Measurements from ENCODE around the gene KLRG1. TPM values are rescaled to one million over a fixed set of nuclear protein-coding genes. Genes with fewer than 3 reads are reported as not detected.

Gene KLRG1
- total and polyA plus RNA-seq, 2 experiments from 2014 or later = 1.1 TPM; not detected in 1

GRCh38 chr12:8987685-8988084 is 1.7 kb upstream of the KLRG1 start:
- no peaks in the 10 kb centered on the region for H3K27me3 ChIP-seq (replicated peaks; ENCODE audit: insufficient read depth)
- H3K4me1 ChIP-seq (ENCODE audit: insufficient read depth) = no peaks in the 10 kb centered on the region
- H3K9me2 ChIP-seq (ENCODE audit: insufficient read depth) = no peaks in the 10 kb centered on the region
- no peak overlapping the region for H3K4me3 ChIP-seq
- in situ Hi-C loops (cut with MboI) = no loop called here
- H2AFZ ChIP-seq = no peak overlapping the region
- WGBS, 2 experiments (ENCODE audit: low coverage in 1 of 2, low lambda C conversion rate in 2 of 2, missing lambda C conversion rate in 2 of 2) = 13 to 19% methylated on average over 1 of the region's 1 CpG
- H3K27ac ChIP-seq = no peak overlapping the region
- no peak overlapping the region for H3K4me2 ChIP-seq (ENCODE audit: unreplicated experiment)
- DNase-seq = no peak
- H3K9me3 ChIP-seq (ENCODE audit: low read depth) = no peaks in the 10 kb centered on the region
- no peaks in the 10 kb centered on the region for H3K79me2 ChIP-seq (ENCODE audit: insufficient read depth)
- TF ChIP-seq EZH2phosphoT487 (IDR thresholded peaks at IDR 0.05; ENCODE audit: insufficient read depth, low read depth) = no peak
- TF ChIP-seq EZH2 (IDR thresholded peaks at IDR 0.05; ENCODE audit: insufficient read depth, poor library complexity, severe bottlenecking) = no peak
- no peaks in the 10 kb centered on the region for H3F3A ChIP-seq (ENCODE audit: insufficient read depth)
- no peaks in the 10 kb centered on the region for H4K20me1 ChIP-seq (ENCODE audit: insufficient read depth)
- no peak overlapping the region for H3K9ac ChIP-seq
- no peaks in the 10 kb centered on the region for H3K36me3 ChIP-seq (ENCODE audit: low read depth)

- Histone ChIP-seq H2AFZ (no peak overlapping the region), H3K27me3 (replicated peaks; ENCODE audit: insufficient read depth) (no peaks in the 10 kb centered on the region), H4K20me1 (ENCODE audit: insufficient read depth) (no peaks in the 10 kb centered on the region), H3K27ac (no peak overlapping the region), H3K36me3 (ENCODE audit: low read depth) (no peaks in the 10 kb centered on the region), H3K9me2 (ENCODE audit: insufficient read depth) (no peaks in the 10 kb centered on the region), H3K4me3 (no peak overlapping the region), H3K79me2 (ENCODE audit: insufficient read depth) (no peaks in the 10 kb centered on the region), H3K4me2 (ENCODE audit: unreplicated experiment) (no peak overlapping the region), H3F3A (ENCODE audit: insufficient read depth) (no peaks in the 10 kb centered on the region), H3K4me1 (ENCODE audit: insufficient read depth) (no peaks in the 10 kb centered on the region), H3K9me3 (ENCODE audit: low read depth) (no peaks in the 10 kb centered on the region), H3K9ac (no peak overlapping the region)
- in situ Hi-C loops (cut with MboI) = no loop called here
- TF ChIP-seq EZH2phosphoT487 (IDR thresholded peaks at IDR 0.05; ENCODE audit: insufficient read depth, low read depth) (no peak), EZH2 (IDR thresholded peaks at IDR 0.05; ENCODE audit: insufficient read depth, poor library complexity, severe bottlenecking) (no peak)
- DNase-seq = no peak
- WGBS, 2 experiments (ENCODE audit: low coverage in 1 of 2, low lambda C conversion rate in 2 of 2, missing lambda C conversion rate in 2 of 2) = 56 to 60% methylated on average over 6 of the region's 6 CpGs
These were observed 2.3 kb downstream of the KLRG1 start for GRCh38 chr12:8991371-8992345.

DNA sequence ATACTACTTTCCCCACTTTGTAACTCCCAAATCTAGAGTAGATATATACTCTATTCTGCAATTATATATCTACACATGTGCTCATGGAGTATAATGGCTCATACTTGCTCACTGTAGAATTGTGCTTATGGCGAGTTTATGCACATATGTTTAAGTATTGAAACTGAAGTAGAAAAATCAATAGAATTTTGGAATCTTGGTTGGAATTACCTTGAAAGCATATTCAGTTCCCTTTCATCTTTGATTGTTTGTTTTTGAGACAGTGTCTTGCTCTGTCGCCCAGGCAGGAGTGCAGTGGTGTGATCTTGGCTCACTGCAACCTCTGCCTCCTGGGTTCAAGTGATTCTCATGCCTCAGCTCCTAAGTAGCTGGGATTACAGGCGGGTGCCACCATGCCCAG is 4.5 kb downstream of the KLRG1 start:
- Histone ChIP-seq H3K4me1 (ENCODE audit: insufficient read depth) (no peaks in the 10 kb centered on the region), H3K79me2 (ENCODE audit: insufficient read depth) (no peaks in the 10 kb centered on the region), H3K4me2 (ENCODE audit: unreplicated experiment) (no peak overlapping the region), H3K9me3 (ENCODE audit: low read depth) (no peaks in the 10 kb centered on the region), H3K9ac (no peak overlapping the region), H3K27me3 (replicated peaks; ENCODE audit: insufficient read depth) (no peaks in the 10 kb centered on the region), H3K27ac (no peak overlapping the region), H4K20me1 (ENCODE audit: insufficient read depth) (no peaks in the 10 kb centered on the region), H2AFZ (no peak overlapping the region), H3K9me2 (ENCODE audit: insufficient read depth) (no peaks in the 10 kb centered on the region), H3K36me3 (ENCODE audit: low read depth) (no peaks in the 10 kb centered on the region), H3K4me3 (no peak overlapping the region), H3F3A (ENCODE audit: insufficient read depth) (no peaks in the 10 kb centered on the region)
- in situ Hi-C loops (cut with MboI) = no loop called here
- DNase-seq = no peak
- WGBS, 2 experiments (ENCODE audit: low coverage in 1 of 2, low lambda C conversion rate in 2 of 2, missing lambda C conversion rate in 2 of 2) = 36 to 41% methylated on average over 3 of the region's 3 CpGs
- TF ChIP-seq EZH2phosphoT487 (IDR thresholded peaks at IDR 0.05; ENCODE audit: insufficient read depth, low read depth) (no peak), EZH2 (IDR thresholded peaks at IDR 0.05; ENCODE audit: insufficient read depth, poor library complexity, severe bottlenecking) (no peak)

- in situ Hi-C loops (cut with MboI) = no loop called here
These were observed 5.9 kb downstream of the KLRG1 start for GRCh38 chr12:8995021-8995775.

More at GRCh38 chr12:8995021-8995775, 5.9 kb downstream of the KLRG1 start:
- no peaks in the 10 kb centered on the region for H4K20me1 ChIP-seq (ENCODE audit: insufficient read depth)
- H3K27me3 ChIP-seq (replicated peaks; ENCODE audit: insufficient read depth) = no peaks in the 10 kb centered on the region
- H3K4me2 ChIP-seq (ENCODE audit: unreplicated experiment) = no peak overlapping the region
- no peak overlapping the region for H3K4me3 ChIP-seq
- no peaks in the 10 kb centered on the region for H3K79me2 ChIP-seq (ENCODE audit: insufficient read depth)
- H3K9ac ChIP-seq = no peak overlapping the region
- no peak overlapping the region for H3K27ac ChIP-seq
- no peaks in the 10 kb centered on the region for H3K4me1 ChIP-seq (ENCODE audit: insufficient read depth)
- no peaks in the 10 kb centered on the region for H3K9me2 ChIP-seq (ENCODE audit: insufficient read depth)
- no peak for DNase-seq
- H3F3A ChIP-seq (ENCODE audit: insufficient read depth) = no peaks in the 10 kb centered on the region
- no peak for TF ChIP-seq EZH2 (IDR thresholded peaks at IDR 0.05; ENCODE audit: insufficient read depth, poor library complexity, severe bottlenecking)
- no peak for TF ChIP-seq EZH2phosphoT487 (IDR thresholded peaks at IDR 0.05; ENCODE audit: insufficient read depth, low read depth)
- WGBS, 2 experiments (ENCODE audit: low coverage in 1 of 2, low lambda C conversion rate in 2 of 2, missing lambda C conversion rate in 2 of 2) = 56 to 60% methylated on average over 4 of the region's 4 CpGs
- H2AFZ ChIP-seq = no peak overlapping the region
- H3K9me3 ChIP-seq (ENCODE audit: low read depth) = no peaks in the 10 kb centered on the region
- no peaks in the 10 kb centered on the region for H3K36me3 ChIP-seq (ENCODE audit: low read depth)
